GM12872 (cell line): Measurements from ENCODE around the gene CSTPP1.

Experiments used
- TF ChIP-seq, protein P1 (sequence below): IDR thresholded peaks from 3 replicates; pipeline ENCODE4 v1.5.1; 2011; ENCODE audit warnings: low read depth, mild to moderate bottlenecking, low read length, moderate library complexity; ENCODE audit not compliant: insufficient read depth

CSTPP1 gene

DNA sequence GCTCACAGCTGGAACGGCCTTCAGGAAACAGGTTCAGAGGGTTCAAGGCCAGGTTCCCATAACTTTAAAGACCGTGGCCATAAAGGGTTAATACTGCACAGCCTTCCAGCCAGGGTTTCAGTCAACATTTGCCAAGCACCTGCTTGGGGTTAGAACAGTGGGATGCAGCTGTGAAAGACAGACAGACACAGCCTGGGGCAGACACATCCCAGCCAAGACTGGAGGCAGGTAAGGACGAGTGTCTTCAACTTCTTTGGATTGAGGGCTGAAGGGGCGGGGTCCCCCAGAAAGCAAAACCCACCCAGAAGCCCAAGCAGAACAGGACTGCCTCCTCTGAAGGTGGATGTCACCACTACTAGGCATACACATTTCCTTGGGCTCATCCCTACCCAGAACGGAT lies 225.9 kb downstream of the CSTPP1 start:
- TF ChIP-seq, protein P1, sequence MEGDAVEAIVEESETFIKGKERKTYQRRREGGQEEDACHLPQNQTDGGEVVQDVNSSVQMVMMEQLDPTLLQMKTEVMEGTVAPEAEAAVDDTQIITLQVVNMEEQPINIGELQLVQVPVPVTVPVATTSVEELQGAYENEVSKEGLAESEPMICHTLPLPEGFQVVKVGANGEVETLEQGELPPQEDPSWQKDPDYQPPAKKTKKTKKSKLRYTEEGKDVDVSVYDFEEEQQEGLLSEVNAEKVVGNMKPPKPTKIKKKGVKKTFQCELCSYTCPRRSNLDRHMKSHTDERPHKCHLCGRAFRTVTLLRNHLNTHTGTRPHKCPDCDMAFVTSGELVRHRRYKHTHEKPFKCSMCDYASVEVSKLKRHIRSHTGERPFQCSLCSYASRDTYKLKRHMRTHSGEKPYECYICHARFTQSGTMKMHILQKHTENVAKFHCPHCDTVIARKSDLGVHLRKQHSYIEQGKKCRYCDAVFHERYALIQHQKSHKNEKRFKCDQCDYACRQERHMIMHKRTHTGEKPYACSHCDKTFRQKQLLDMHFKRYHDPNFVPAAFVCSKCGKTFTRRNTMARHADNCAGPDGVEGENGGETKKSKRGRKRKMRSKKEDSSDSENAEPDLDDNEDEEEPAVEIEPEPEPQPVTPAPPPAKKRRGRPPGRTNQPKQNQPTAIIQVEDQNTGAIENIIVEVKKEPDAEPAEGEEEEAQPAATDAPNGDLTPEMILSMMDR = no peak

DNA sequence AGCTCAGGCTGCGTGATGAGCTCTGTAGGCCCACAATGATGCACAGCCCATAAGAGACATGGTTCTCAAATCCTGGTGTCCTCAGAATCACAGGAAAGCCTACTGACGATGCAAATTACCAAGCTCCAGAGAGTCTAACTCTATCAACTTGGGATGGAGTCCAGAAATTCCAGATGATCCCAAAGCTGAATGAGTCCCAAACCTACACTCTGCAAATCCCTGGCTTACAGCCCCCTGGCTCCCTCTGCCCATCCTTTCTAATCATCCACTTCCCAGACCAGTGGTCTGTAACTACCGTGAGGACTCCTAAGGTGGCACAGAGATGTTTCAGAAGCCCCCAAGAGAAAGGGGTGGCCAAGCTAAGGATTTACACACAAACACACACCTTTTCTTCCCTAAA lies 226.6 kb downstream of the CSTPP1 start:
- TF ChIP-seq, protein P1 = no peak

DNA sequence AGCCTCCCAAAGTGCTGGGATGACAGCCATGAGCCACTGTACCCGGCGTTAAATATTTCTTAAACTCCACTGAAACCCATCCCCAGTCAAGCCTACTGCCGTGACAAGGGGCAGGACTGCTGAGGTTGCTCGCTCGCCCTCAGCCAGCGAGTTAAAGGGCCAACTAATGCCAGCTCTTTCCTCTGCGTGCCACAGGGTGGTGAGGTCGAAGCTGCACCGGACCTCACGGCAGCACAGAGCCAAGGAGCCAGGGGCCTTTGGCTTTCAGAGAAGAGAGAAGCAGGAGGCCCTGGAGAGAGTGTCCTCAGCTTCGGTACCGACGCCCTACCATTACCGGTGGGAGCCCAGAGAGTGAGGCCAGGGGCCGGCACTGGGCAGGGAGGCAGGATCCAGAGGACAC lies 227.3 kb downstream of the CSTPP1 start:
- TF ChIP-seq, protein P1 = no peak

DNA sequence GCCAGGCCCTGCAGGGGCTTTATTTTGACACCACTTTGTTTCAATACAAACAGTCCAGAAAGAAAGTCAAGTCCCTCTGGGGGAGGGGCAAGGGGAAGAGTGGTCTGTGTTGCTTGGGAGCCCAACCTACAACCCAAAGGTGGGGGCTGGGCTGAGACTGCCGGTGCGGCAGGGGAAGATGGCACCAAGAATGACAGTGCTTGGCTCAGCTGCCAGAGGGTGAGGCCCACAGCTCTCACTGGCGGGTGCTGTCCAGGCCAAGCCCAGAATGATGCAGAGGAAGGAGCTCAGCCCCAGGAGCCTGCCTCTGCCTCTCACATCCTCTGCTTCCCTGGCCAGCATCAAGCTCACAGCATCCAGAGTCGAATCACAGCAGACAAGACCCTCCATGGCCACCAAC lies 227.8 kb downstream of the CSTPP1 start:
- TF ChIP-seq, protein P1 = no peak

DNA sequence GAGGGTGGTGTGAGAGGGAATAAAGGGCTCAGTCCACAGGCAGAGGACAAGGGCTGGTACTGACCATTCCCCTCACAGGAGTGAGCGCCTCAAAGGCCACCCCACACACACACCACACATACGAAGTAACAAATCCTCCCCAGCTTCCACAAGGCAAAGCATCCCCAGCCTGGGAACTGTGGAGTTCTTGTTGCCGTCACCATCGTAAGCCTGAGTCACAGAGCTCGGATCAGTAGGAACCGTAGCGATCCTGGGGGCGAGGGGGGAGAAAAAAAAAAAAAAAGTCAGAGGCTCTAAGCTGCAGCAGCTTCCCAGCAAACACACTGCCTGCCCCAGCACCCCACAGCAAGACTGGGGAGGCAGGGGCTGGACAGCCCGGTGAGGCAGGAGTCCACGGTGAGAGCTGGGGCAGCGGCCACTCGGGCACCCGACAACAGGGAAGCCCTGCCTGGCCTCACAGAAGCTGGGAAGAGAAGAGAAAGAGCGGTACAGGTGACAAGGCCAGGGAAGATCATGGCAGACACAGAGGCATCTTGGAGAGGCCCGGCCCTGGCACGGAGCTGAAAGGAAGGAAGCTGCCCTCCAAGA lies 228.8 kb downstream of the CSTPP1 start:
- TF ChIP-seq, protein P1 = no peak

DNA sequence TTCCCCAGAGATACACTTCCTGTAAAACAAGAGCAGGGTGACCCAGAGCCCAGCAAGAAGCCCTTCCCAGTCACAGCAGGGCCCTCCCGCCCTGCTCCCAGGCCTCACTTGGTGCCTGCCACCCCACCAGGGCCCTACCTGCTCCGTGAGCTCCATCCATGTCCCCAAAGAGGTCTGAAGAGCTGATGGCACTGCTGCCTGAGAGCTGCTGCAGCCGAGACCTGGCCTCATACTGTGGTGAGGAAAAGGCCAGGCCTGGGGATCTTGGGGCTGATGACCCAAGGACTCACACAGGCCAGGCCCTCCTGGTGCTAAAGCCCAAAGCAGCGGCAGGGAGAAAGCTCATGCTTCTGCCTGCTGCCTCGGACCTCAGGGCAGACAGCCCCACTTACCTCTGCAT lies 229.8 kb downstream of the CSTPP1 start:
- TF ChIP-seq, protein P1 = no peak

DNA sequence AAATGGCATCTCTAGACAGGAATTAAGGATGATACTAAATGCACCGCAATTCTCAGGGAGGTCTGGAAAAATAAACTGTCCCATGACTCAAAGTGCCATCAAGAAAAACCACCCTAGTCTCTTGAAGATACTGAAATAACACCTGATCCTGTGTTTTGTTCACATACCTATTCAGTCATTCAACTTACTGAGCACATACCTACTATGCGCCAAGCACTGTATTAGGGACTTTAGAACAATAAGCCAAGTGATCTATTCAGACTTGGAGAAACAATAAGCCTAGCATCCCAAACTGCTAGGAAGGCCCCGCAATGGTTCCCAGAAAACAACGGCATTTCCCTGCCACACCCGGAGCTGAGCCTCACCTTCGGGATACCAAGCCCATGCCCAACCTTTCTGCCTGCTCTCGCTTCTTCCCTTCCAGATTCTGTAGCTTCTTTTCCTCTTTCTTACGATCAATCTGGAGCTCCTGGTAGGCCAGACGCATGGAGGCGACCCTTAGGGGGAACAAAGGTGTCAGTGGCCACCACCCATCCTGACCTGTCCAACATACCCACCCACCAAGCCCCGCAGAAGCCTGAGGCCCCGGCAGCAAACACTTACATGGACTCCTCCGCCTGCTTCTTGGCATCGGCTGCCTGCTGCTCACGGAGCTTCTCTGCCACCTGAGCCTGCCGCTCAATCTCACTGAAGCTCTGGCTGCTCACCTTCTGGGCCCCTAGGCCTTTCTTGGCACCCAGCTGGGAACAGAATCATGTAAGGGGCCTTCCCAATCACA lies 234.7 kb downstream of the CSTPP1 start:
- TF ChIP-seq, protein P1 = no peak
